Prostate gland (tissue), 2 donors: Measurements from ENCODE around the gene PDHX.

Experiments
- POLR2A ChIP-seq: fragments of 450-650 bp; IDR thresholded peaks from one replicate; pipeline ENCODE4 v1.6.1; 2016; ENCODE audit warnings: antibody characterized with exemption, mild to moderate bottlenecking
- POLR2AphosphoS5 ChIP-seq: sonication (generic); formaldehyde crosslinking; IDR thresholded peaks from one replicate; pipeline ENCODE4 v1.6.1; 2017; ENCODE audit warnings: antibody characterized with exemption
- TF ChIP-seq, protein P1 (sequence below), 4 experiments: fragments of 200-600 bp in 2 of 4; fragments of 450-650 bp in 2 of 4; sonication (generic) in 2 of 4; IDR thresholded peaks; 1 replicate in 3 of 4; 2 replicates in 1 of 4; pipeline ENCODE4 v1.5.1; 2016 to 2019; ENCODE audit warnings: antibody characterized with exemption in 4 of 4, mild to moderate bottlenecking in 2 of 4, moderate library complexity in 2 of 4

DNA sequence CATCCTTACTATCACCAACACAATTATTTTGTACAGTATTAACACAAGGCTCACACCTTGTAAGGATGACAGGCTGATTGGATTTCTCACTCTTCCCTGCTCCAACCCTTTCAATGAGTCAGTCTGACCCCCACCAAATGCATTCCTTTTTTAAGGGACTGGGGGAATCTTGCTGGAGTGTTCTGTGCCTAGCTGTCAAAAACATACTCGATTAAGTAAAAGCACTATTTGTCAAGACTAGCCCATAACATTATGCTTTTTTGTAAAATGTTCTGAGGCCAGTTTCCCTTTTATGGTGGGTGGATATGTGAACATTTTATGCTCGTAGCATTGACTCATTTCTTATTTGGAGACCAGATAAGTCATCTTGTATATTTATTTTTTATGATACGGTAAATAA, 87.2 kb downstream of the PDHX start:
- TF ChIP-seq, protein P1, sequence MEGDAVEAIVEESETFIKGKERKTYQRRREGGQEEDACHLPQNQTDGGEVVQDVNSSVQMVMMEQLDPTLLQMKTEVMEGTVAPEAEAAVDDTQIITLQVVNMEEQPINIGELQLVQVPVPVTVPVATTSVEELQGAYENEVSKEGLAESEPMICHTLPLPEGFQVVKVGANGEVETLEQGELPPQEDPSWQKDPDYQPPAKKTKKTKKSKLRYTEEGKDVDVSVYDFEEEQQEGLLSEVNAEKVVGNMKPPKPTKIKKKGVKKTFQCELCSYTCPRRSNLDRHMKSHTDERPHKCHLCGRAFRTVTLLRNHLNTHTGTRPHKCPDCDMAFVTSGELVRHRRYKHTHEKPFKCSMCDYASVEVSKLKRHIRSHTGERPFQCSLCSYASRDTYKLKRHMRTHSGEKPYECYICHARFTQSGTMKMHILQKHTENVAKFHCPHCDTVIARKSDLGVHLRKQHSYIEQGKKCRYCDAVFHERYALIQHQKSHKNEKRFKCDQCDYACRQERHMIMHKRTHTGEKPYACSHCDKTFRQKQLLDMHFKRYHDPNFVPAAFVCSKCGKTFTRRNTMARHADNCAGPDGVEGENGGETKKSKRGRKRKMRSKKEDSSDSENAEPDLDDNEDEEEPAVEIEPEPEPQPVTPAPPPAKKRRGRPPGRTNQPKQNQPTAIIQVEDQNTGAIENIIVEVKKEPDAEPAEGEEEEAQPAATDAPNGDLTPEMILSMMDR (IDR thresholded peaks at IDR 0.05) = no peak
- no peak for TF ChIP-seq POLR2A
- TF ChIP-seq POLR2AphosphoS5 = no peak
